Astrocyte (in vitro differentiated cells and primary cell): ENCODE measurements around the gene DCAF15.
"Not testable (repeated sequence)": the region's sequence is repeated elsewhere in the genome, so short reads cannot be mapped to it uniquely, and the experiment has no call there.

Source experiments
- CTCF ChIP-seq: IDR thresholded peaks from 2 replicates; pipeline ENCODE4 v1.5.1; 2011; ENCODE audit warnings: low read depth, mild to moderate bottlenecking, inconsistent platforms, low read length, moderate library complexity; ENCODE audit not compliant: insufficient read depth
- EZH2 ChIP-seq: IDR thresholded peaks from 2 replicates; pipeline ENCODE4 v1.6.1; 2012; ENCODE audit warnings: mild to moderate bottlenecking, low read length, inconsistent platforms; ENCODE audit not compliant: insufficient read depth

GRCh38 chr19:13922118-13922517, 30.2 kb upstream of the DCAF15 start:
- TF ChIP-seq CTCF, EZH2: not testable (repeated sequence)
